ENCODE results near the gene VBP1. TPM values are rescaled to one million over a fixed set of nuclear protein-coding genes. Genes with fewer than 3 reads are reported as not detected.
"Not testable (repeated sequence)": the region's sequence is repeated elsewhere in the genome, so short reads cannot be mapped to it uniquely, and the experiment has no call there.

The VBP1 gene
- polyA plus RNA-seq (2014; cell fraction: cytosol; rRNA removed): 215 and 242 TPM in 2 replicates
- 118 and 128 TPM in 2 replicates for polyA plus RNA-seq (2014; cell fraction: nucleus; rRNA removed)

- peak; percentile 97 for DNase-seq (ENCODE audit: low spot score)
These were observed at the start of gene VBP1 for GRCh38 chrX:155216179-155216939. Gene VBP1, plus strand, starts transcription at chrX:155216460. Its CDS starts 23 bp downstream, at chrX:155216483.

- no peak for DNase-seq (ENCODE audit: low spot score)
These were observed 46.4 kb upstream of the VBP1 start for GRCh38 chrX:155169881-155170280.

GRCh38 chrX:155179346-155179997 is 36.8 kb upstream of the VBP1 start:
- no peak for DNase-seq (ENCODE audit: low spot score)

GRCh38 chrX:155188786-155189185 is 27.5 kb upstream of the VBP1 start:
- DNase-seq (ENCODE audit: low spot score): no peak

- no peak for DNase-seq (ENCODE audit: low spot score)
These were observed 5.1 kb upstream of the VBP1 start for GRCh38 chrX:155211208-155211607.

- no peak for DNase-seq (ENCODE audit: low spot score)
These were observed 2.5 kb upstream of the VBP1 start for GRCh38 chrX:155213731-155214130.

- no peak for DNase-seq (ENCODE audit: low spot score)
These were observed 649 bp upstream of the VBP1 start for GRCh38 chrX:155215443-155216178.

- no peak for DNase-seq (ENCODE audit: low spot score)
These were observed 730 bp downstream of the VBP1 start for GRCh38 chrX:155216940-155217440.

- no peak for DNase-seq (ENCODE audit: low spot score)
These were observed 2.5 kb downstream of the VBP1 start for GRCh38 chrX:155218777-155219176.

- no peak for DNase-seq (ENCODE audit: low spot score)
These were observed 5.1 kb downstream of the VBP1 start for GRCh38 chrX:155221351-155221750.

- not testable (repeated sequence) for DNase-seq (ENCODE audit: low spot score)
These were observed 7.5 kb downstream of the VBP1 start for GRCh38 chrX:155223746-155224145.

- no peak for DNase-seq (ENCODE audit: low spot score)
These were observed 9.5 kb downstream of the VBP1 start for GRCh38 chrX:155225774-155226173.

GRCh38 chrX:155231163-155231562 is 14.9 kb downstream of the VBP1 start:
- DNase-seq (ENCODE audit: low spot score): no peak

GRCh38 chrX:155235891-155236290 is 19.6 kb downstream of the VBP1 start:
- DNase-seq (ENCODE audit: low spot score): no peak

GRCh38 chrX:155237719-155238118 is 21.5 kb downstream of the VBP1 start:
- DNase-seq (ENCODE audit: low spot score): no peak

- no peak for DNase-seq (ENCODE audit: low spot score)
These were observed 26.0 kb downstream of the VBP1 start for GRCh38 chrX:155242300-155242699.

- no peak for DNase-seq (ENCODE audit: low spot score)
These were observed 30.5 kb downstream of the VBP1 start for GRCh38 chrX:155246748-155247147.

GRCh38 chrX:155247497-155247896 is 31.2 kb downstream of the VBP1 start:
- no peak for DNase-seq (ENCODE audit: low spot score)

GRCh38 chrX:155251391-155251790 is 35.1 kb downstream of the VBP1 start:
- DNase-seq (ENCODE audit: low spot score): no peak

GRCh38 chrX:155259752-155260151 is 43.5 kb downstream of the VBP1 start:
- DNase-seq (ENCODE audit: low spot score): no peak

- DNase-seq (ENCODE audit: low spot score): no peak
These were observed 46.9 kb downstream of the VBP1 start for GRCh38 chrX:155262970-155263754.
